NCI-H446 treated with DMSO at 0.1 percent for 48 hours (cell line): Measurements from ENCODE around the gene CALM1.
A peak's percentile ranks its signal among the peaks of the same experiment; 100 is the strongest.
"Not testable (repeated sequence)": the region's sequence is repeated elsewhere in the genome, so short reads cannot be mapped to it uniquely, and the experiment has no call there.

ENCODE experiments used
- DNase-seq: peaks from one replicate; lab custom pipeline; 2025; lab: John Stamatoyannopoulos, UW

CALM1 gene

DNA sequence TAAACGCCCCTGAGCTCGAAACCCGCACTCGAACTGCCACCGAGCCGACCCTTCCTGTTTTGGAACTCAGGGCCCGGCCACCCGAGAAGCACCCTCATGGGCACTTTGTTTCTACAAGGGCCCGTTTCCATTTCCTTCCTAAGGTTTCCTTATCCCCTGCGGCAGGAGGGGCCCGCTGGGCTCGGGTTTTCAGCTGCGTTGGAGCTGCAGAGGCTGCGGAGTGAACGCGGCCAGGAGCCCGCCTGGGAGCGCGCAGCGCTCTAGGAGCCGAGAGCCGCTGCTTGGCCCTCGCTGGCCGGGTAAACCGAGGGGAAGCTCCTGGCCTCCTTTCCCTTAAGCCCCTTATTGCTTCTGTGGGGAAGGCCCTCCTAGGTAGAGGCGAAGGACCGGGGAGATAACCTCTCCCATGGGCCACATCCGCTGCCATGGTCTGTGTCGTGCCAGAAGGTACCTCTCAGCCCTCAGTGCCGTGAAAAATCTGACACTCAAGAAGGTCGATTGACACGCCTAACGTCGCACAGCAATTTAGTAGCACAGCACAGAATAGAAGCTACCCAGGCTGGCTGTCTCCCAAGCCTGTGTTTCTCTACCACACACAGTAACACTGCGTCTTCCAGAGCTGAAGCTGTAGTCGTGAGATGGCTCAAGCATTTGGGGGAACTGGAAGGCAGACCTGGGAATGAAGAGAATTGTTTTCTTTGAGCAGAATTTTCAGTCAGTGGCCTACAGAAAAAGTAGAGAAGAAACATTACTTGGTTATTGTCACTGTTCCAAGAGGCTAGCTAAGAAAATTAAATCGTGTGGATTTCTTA is 12.9 kb upstream of the CALM1 start:
- peak; percentile 28 for DNase-seq

GRCh38 chr14:90384543-90384911 is 12.3 kb upstream of the CALM1 start:
- DNase-seq, result no peak

DNA sequence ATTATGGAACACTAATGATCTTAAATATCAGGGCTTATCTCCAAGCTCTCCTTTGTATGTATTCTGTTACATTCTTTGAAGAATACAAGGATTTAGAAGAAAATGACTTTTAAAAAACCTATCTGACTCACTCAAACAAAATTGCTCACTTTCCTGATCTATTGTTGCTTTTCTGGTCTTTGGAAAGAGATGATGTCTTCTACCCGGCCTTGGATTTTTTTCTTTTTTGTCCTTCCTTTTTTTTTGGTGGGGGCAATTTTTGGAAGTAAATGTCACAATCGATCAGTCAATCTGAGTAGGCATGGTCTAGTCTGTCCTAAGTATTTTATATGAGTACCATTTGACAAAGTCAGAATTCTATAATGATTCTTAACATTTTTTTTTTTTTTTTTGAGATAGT is 10.5 kb upstream of the CALM1 start:
- no peak for DNase-seq

- DNase-seq, result no peak
Measured at GRCh38 chr14:90387206-90387760, 9.5 kb upstream of the CALM1 start.

DNA sequence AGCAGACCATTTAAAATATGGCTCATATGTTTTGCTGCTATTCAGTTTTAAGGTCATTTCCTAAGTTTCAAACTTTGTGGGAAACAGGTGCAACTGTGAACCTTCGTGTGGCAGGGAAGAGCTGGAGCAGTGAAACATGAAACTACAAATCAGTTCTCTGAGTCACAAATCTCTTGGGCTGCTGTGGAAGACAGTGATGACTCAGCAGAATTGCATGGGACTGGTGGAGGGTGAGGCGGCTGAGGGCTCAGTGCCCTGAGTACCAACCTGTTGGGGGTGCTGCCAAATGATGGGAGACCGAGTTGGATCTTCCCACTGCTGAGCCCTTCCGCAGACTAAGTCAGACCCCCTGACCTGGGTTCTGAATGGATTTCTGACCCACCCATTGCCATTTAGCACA is 8.4 kb upstream of the CALM1 start:
- no peak for DNase-seq

DNA sequence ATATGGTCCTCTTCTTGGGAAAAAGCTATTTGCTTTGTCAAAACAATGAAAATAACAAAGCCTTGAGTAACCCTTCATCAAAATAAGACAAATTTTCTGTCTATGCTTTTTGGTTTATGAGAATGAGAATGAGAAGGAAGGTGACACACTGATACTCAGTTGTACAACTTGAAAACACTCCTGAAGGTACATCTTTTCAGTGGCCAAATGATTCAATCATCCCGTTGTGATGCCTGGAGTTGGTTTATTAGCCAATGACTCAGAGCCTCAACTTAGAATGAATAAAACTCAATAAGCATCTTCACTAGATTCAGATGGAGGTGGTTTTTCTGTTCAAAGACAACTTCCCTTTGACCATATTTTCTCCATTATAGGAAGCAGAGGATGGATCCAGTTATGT is 7.8 kb upstream of the CALM1 start:
- DNase-seq, result no peak

- DNase-seq, result no peak
Measured at GRCh38 chr14:90393966-90394365, 2.9 kb upstream of the CALM1 start.

GRCh38 chr14:90394782-90395181 is 2.0 kb upstream of the CALM1 start:
- DNase-seq, result not testable (repeated sequence)

DNA sequence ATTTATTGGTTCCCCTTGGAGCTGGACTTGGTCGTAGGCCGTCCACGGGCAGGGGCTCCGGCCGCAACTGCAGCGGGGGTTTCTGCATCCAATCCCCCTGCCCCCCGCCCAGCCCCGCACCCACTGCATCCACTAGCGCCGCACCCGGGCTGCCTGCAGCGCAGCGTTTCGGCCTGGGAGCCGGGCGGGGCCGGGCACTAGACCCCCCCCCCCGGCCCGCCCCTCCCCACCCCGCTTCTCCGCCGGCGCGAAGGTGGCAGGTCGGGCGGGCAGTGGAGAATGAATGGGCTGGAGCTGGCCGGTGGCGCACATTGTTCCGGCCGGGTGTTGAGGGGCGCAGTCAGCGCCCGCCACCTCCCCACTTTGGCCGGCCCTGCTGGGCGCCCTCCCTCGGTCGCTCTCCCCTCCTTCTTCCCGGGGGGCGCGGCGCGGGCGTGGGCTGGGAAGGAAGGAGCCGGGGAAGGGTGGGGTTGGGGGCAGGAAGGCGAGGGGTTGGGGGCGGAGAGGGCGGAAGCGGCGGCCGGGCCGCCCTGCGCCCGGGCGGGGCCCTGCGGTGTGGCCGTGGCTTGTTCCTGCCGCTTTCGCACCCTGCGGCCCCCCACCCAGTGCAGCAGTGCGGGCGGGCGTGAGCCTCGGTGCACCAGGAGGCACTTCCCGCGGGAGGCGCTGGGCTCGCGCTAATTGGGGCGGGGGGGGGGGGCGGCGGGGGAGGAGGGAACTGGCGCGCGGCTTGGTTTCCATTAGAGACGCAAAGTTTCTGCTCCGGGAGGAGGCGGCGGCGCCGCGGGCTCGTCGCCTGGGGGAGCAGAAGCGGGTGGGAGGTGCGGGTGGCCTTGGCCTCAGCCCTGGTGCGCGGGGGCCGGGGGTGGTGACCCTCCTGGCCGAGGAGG is 841 bp downstream of the CALM1 start:
- no peak for DNase-seq

- peak; percentile 32 for DNase-seq
Measured at GRCh38 chr14:90398315-90398839, 1.5 kb downstream of the CALM1 start.

DNA sequence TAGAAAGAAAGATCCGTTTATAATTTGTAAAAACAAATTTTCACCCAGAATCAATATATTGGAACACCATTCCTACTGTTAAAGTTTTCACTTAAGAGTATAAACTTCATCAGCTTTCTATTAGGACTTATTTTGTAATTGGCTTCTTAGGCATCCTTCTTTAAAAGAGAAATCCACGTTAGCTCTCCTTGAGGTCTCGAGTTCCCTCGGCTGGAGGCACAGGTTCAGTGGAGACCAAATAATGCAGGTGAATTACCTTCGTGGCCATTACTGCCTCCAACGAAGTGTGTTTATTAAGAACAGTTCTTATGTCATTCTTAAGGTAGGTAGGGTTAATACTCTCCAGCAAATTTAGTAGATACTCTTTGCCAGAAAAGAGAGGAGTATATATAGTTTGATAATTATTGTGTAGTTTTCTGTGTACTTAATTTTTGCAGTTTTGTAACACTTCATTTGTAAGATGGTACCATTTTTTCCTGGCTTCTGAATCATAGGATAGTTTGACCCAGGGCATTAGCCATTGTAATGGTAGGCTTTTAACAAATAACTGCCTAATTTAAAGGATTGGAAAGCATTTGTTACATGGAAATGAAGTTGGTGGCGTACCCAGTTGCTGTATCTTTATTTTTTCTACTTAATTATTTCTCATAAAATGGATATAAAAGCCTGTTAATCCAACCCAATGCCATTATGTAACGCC is 2.2 kb downstream of the CALM1 start:
- no peak for DNase-seq

GRCh38 chr14:90399541-90400444 is 3.0 kb downstream of the CALM1 start:
- DNase-seq, result peak; percentile 95

GRCh38 chr14:90400904-90401561 is 4.2 kb downstream of the CALM1 start:
- no peak for DNase-seq

DNA sequence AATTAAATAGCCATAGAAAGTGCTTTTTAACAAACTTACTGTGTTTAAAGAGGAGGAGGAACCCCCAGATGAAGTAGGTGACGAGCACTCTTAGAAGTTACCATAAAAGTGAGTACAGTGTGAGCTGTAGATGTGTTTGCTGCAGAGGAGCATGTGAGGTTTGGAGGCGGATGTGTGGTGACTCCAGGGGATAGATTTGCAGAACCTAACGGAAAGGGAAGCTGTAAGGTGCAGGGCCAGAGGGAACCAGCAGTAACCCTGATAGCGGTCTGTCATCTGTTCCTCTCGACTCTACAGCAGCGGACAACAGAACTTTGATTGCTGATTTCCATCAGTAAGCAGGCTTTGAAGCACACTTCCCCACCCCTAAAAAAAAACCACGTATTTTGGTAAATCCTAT is 5.2 kb downstream of the CALM1 start:
- DNase-seq, result no peak

DNA sequence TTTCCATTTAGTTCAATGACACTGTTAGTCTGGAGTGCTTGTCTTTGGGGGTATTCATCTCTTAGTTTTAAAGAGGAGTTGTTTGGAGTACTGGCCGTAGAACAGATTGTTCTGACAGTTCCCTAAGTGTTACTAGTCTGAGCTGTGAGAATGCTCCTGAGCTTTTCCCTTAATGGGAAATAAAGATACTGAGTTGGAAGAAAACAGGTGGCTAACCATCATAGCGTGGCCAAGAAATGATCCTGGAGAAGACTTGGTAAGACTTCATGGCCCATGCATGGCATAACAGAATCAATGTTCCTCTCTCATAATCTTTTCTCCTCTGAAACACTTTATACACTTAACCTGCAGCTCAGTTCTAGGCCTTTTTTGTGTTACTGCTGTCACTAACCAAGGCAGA is 6.2 kb downstream of the CALM1 start:
- no peak for DNase-seq

GRCh38 chr14:90405101-90405500 is 8.3 kb downstream of the CALM1 start:
- no peak for DNase-seq

GRCh38 chr14:90405755-90406154 is 8.9 kb downstream of the CALM1 start:
- DNase-seq, result peak; percentile 58

DNA sequence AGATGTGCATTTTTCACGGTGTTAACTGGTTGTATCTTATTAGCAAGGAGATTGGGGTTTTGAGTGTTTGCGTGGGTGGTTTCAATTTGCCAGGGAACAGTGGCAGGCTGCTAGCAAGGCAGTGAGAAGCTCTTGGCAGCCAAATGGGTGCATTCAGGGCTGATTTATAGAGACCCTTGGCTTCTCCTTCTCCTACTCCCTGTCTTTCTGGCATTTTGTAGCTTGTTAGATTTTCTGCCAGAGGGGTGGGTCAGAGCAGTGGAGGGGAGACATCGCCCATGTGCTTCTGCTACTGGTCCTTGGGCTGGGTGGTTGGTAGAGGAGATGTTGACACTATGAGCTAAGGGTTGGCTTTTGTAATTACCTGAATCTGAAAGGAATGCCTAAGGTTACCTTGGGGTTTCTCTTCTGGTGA is 9.6 kb downstream of the CALM1 start:
- DNase-seq, result peak; percentile 64

DNA sequence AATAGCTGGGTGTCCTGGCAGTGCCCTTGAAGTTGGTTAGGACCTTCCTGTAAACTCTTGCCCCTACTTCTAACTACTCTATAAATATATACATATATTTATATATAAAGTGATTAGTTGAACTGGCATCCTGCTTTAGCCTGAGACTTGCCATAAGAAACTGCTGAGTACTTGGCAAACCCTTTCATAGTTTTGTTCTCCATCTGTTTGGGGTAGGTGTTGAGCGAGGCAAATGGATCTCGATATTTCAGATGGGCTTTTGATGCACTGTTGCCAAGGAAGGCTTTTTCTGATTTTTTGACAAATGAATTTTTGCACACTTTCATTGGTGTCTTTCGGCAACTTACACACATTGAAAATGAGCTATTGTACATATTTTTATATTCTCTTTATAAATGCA is 10.4 kb downstream of the CALM1 start:
- DNase-seq, result peak; percentile 76

DNA sequence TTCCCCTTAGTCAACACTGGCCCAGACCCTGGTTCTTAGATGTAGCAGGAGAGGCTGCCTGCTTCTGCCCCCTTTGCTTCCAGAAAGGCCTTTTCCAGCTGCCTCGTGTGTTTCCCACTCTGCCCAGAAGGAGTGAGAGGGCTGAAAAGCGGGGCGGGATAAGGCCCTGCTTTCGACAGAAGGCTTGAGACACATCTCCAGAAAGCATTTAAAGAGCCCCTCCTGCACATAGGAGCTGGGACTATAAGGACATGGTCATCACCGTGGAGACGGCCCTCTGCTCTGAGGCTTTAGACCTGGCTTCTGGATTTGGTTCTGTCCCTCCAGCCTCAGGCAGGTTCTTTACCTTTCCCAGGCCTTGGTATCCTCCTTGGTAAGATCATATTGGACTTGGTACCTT is 11.9 kb downstream of the CALM1 start:
- no peak for DNase-seq
